HAP-1 (cell line): ENCODE results near the gene C1orf21.
"Not testable (repeated sequence)": the region's sequence is repeated elsewhere in the genome, so short reads cannot be mapped to it uniquely, and the experiment has no call there.

Source experiments
- DNase-seq, 2 experiments: peaks; one replicate each; pipeline ENCODE4 v3.0.0-alpha.2; 2016 to 2020; ENCODE audit warnings: low spot score in 2 of 2
- H3K27me3 ChIP-seq: fragments of 250-450 bp; sonication (Bioruptor Pico); 2 replicates; pipeline ENCODE4 v1.5.1; 2020; ENCODE audit warnings: low read depth, mild to moderate bottlenecking, moderate library complexity
- H3K36me3 ChIP-seq: fragments of 250-450 bp; sonication (Bioruptor Pico); replicated peaks from 2 replicates; pipeline ENCODE4 v1.5.1; 2020; ENCODE audit warnings: mild to moderate bottlenecking
- H3K4me1 ChIP-seq: fragments of 250-450 bp; sonication (Bioruptor Pico); 2 replicates; pipeline ENCODE4 v1.5.1; 2020; ENCODE audit warnings: mild to moderate bottlenecking
- H3K4me3 ChIP-seq: fragments of 250-450 bp; sonication (Bioruptor Pico); 2 replicates; pipeline ENCODE4 v1.5.1; 2020; ENCODE audit warnings: mild to moderate bottlenecking, moderate library complexity
- H3K9me3 ChIP-seq: fragments of 250-450 bp; sonication (Bioruptor Pico); 2 replicates; pipeline ENCODE4 v1.5.1; 2020; ENCODE audit warnings: mild to moderate bottlenecking, moderate library complexity
- in situ Hi-C: fragments of 300-500 bp; cut with MboI; formaldehyde crosslinking; loops from 3 replicates; pipeline ENCODE4 v1.14.3; 2020; ENCODE audit warnings: low sequenced_read_pairs, inconsistent platforms, mixed read lengths

Gene C1orf21

DNA sequence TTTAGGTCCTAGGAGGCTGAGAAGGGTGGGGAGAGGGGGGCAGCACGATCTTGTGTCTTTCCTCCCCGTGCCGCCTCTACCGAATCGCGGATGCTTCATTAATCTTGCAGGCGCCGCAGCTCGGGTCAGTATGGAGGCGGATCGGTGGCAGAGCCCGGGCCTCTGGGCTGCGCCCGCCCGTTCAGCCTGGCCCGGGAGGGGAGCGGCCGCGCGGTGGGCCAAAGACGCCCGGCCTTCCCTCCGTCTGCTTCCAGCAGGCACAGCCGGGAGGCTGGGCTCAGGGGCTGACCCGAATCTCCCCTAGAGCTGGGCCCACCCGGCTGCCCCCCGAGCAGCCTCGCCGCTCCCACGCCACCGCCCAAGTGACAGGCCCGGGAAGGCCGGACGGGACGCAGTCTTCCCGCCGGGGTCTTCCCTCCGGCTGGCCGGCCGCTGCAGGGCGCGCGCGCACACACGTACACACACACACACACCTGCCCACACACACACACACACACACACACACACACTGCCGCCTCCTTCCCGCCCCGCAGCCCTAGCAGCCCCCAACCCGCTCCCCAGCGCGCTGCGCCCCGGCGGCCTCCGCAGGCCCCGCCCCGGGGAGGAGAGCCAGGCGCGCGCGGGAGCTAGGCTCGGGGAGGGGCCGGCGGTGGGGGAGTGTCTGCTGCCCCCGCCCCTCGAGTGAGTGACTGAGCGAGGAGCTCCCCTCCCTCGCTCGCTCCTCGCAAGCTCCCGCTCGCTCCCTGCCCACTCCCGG is at the start of gene C1orf21:
Gene C1orf21, plus strand, starts transcription at position 718 of the 757 bp plus-strand sequence. CDS start 90,481 bp downstream, outside the sequence.
- H3K4me1 ChIP-seq: peaks cover 10% of the 10 kb centered on the region

GRCh38 chr1:184337865-184338264 is 49.0 kb upstream of the C1orf21 start:
- H3K4me1 ChIP-seq, DNase-seq, H3K9me3 ChIP-seq, in situ Hi-C loops, H3K4me3 ChIP-seq, H3K36me3 ChIP-seq, H3K27me3 ChIP-seq: not testable (repeated sequence)

More for the DNA sequence above, at the start of gene C1orf21:
- Histone ChIP-seq H3K27me3 (no peaks in the 10 kb centered on the region), H3K9me3 (no peaks in the 10 kb centered on the region), H3K36me3 (no peaks in the 10 kb centered on the region), H3K4me3 (peak within 1 kb of the TSS; percentile 73)
- in situ Hi-C loops: loop anchor here (10.0 kb wide), 1 partner anchor 278 kb away; no protein-coding TSS in a partner anchor
- DNase-seq: peak; percentile 88 to 94

GRCh38 chr1:184340984-184341383 is 45.8 kb upstream of the C1orf21 start:
- in situ Hi-C loops: no loop called here
- no peak for DNase-seq

DNA sequence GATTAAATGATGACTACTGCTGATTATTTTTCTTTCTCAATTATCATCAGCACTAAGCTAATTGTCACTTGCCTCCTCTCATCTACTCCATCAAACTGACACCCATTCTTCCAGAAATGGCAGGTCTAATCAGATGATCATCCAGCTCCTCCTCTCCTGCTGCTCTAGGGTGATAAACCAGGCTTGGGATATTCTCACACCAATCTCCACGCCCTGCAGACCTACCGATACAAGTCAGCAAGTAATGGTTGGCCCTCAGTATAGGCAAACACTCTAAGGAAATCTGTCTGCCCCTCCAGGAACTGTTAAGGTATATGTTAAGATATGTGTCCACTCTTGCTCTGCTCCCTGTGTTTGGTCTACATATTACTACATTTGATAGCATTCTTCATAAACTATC is 36.3 kb upstream of the C1orf21 start:
- H3K9me3 ChIP-seq: no peaks in the 10 kb centered on the region
- in situ Hi-C loops: no loop called here
- no peaks in the 10 kb centered on the region for H3K4me1 ChIP-seq
- no peak overlapping the region for H3K4me3 ChIP-seq
- H3K36me3 ChIP-seq: no peaks in the 10 kb centered on the region
- H3K27me3 ChIP-seq: peaks cover 13% of the 10 kb centered on the region
- DNase-seq: no peak

More at GRCh38 chr1:184340984-184341383, 45.8 kb upstream of the C1orf21 start:
- Histone ChIP-seq H3K36me3 (no peaks in the 10 kb centered on the region), H3K4me3 (no peak overlapping the region), H3K27me3 (no peaks in the 10 kb centered on the region), H3K4me1 (no peaks in the 10 kb centered on the region), H3K9me3 (no peaks in the 10 kb centered on the region; the same call in 1 of the 2 replicates)

DNA sequence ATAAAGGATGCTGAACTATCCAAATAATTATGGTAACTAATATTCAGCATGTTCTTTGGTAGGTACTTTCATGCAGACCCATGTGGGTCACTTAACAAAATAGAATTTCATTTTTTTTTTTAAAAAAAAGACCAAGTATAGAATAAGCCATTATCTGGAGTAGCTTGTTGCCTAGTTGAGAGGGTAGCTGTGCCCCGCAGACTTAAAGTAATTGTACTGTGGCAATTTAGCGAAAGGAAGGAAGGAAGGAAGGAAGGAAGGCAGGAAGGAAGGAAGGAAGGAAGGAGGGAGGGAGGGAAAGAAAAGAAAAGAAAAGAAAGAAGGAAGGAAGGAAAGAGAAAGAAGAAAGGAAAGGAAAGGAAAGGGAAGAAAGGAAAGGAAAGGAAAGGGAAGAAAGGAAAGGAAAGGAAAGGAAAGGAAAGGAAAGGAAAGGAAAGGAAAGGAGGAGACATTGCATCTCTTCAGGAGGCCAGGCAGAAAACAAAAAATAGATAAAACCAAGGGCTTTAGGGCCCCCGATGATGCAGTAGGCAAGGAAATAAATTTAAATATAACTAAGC is 35.3 kb upstream of the C1orf21 start:
- H3K4me1 ChIP-seq: no peaks in the 10 kb centered on the region
- in situ Hi-C loops: no loop called here
- H3K36me3 ChIP-seq: no peaks in the 10 kb centered on the region
- no peak overlapping the region for H3K4me3 ChIP-seq
- H3K9me3 ChIP-seq: no peaks in the 10 kb centered on the region
- H3K27me3 ChIP-seq: peaks cover 13% of the 10 kb centered on the region
- no peak for DNase-seq

DNA sequence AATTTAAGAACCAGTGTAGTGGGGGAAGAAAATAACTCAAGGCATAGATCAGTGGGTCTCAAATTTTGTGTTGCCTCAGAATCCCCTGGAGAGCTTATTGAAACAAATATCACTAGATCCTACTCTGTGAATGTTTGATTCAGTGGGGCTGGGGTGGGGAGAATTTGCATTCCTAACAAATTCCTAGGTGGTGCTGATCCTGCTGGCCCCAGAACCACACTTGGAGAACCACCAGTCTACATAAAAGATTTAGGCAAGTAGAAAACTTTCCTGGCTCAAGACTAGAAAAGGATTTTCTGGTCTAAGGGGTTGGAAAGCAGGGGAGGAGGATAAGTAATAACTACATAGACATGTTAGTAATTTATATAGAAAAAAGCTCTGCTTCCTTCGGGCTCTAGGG is 34.1 kb upstream of the C1orf21 start:
- Histone ChIP-seq H3K27me3 (peaks cover 13% of the 10 kb centered on the region), H3K4me3 (no peak overlapping the region), H3K9me3 (no peaks in the 10 kb centered on the region), H3K4me1 (peaks cover 3% of the 10 kb centered on the region; the same call in 1 of the 2 replicates), H3K36me3 (no peaks in the 10 kb centered on the region)
- DNase-seq: no peak
- in situ Hi-C loops: no loop called here

DNA sequence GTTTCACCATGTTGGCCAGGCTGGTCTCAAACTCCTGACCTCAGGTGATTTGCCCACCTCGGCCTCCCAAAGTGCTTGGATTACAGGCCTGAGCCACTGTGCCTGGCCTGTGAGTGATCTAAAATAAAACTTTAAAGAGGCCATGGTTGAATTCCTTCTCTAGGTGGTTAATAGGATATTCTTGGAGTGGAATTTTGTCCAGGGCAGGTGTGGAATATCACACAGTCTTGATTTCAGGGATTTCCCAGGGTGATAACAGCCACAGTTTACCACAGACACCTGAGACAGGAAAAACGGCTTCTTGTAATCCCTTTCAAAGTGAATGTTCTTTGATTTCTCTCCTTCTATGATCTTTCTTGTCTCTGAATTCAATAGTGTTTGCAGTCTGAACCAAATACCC is 32.1 kb upstream of the C1orf21 start:
- in situ Hi-C loops: no loop called here
- H3K9me3 ChIP-seq: no peaks in the 10 kb centered on the region

GRCh38 chr1:184356891-184357290 is 29.9 kb upstream of the C1orf21 start:
- no peaks in the 10 kb centered on the region; the same call in none of the 2 replicates for H3K27me3 ChIP-seq
- H3K36me3 ChIP-seq: no peaks in the 10 kb centered on the region
- in situ Hi-C loops: no loop called here
- peaks cover 4% of the 10 kb centered on the region; the same call in 1 of the 2 replicates for H3K4me1 ChIP-seq
- DNase-seq: no peak
- no peak overlapping the region for H3K4me3 ChIP-seq
- H3K9me3 ChIP-seq: no peaks in the 10 kb centered on the region

More for the DNA sequence above, 32.1 kb upstream of the C1orf21 start:
- no peak overlapping the region for H3K4me3 ChIP-seq
- H3K4me1 ChIP-seq: peaks cover 4% of the 10 kb centered on the region; the same call in 1 of the 2 replicates
- no peak for DNase-seq
- H3K36me3 ChIP-seq: no peaks in the 10 kb centered on the region
- H3K27me3 ChIP-seq: peaks cover 8% of the 10 kb centered on the region

GRCh38 chr1:184358256-184358655 is 28.6 kb upstream of the C1orf21 start:
- peaks cover 4% of the 10 kb centered on the region; the same call in 1 of the 2 replicates for H3K4me1 ChIP-seq
- H3K36me3 ChIP-seq: no peaks in the 10 kb centered on the region
- H3K9me3 ChIP-seq: no peaks in the 10 kb centered on the region
- no peaks in the 10 kb centered on the region; the same call in 1 of the 2 replicates for H3K27me3 ChIP-seq
- in situ Hi-C loops: no loop called here
- no peak for DNase-seq
- H3K4me3 ChIP-seq: no peak overlapping the region

DNA sequence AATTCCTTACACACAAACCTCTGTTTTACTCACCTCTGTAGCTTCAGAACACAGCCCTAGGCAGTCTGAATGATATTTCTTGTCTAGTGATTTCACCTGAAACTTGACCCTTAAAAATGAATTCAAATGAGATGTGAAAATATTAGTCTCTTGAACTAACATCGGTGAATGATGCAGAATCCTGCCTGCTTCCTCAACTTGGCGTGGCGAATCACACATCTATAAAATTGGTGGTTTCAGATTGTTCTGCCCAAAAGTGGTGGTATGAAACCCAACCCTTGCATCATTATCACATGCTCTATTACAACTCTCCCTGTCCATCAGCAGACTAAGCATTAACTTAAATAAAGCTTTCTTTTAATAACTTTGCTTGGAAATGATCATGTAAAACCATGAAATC is 26.9 kb upstream of the C1orf21 start:
- Histone ChIP-seq H3K4me3 (no peak overlapping the region), H3K36me3 (no peaks in the 10 kb centered on the region), H3K4me1 (peaks cover 4% of the 10 kb centered on the region; the same call in 1 of the 2 replicates), H3K9me3 (no peaks in the 10 kb centered on the region), H3K27me3 (no peaks in the 10 kb centered on the region)
- in situ Hi-C loops: no loop called here
- no peak for DNase-seq

DNA sequence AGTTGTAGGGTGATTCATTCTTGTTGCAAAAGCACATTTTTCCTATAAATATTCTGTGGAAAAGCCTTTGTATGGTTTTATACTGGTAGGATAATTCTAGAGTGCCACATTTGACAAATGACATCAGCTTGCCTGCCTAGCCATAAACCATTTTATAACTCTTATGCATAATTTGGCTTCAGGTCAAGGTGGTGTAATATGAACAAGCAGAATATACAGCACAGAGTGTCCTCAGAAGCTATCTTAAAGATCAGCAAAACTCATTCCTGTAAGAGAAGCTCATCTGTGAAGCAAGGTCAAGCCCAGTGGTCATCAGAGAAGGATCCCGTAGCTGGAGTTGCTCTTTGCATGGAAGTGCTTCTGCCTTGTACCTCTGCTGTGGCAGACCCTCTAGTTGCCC is 24.0 kb upstream of the C1orf21 start:
- no peak overlapping the region for H3K4me3 ChIP-seq
- H3K27me3 ChIP-seq: no peaks in the 10 kb centered on the region
- H3K9me3 ChIP-seq: no peaks in the 10 kb centered on the region
- no peaks in the 10 kb centered on the region for H3K4me1 ChIP-seq
- no peak for DNase-seq
- in situ Hi-C loops: no loop called here
- no peaks in the 10 kb centered on the region for H3K36me3 ChIP-seq

GRCh38 chr1:184365699-184366098 is 21.1 kb upstream of the C1orf21 start:
- no peaks in the 10 kb centered on the region for H3K27me3 ChIP-seq
- H3K4me3 ChIP-seq: no peak overlapping the region
- no peaks in the 10 kb centered on the region for H3K36me3 ChIP-seq
- H3K9me3 ChIP-seq: no peaks in the 10 kb centered on the region
- DNase-seq: no peak
- H3K4me1 ChIP-seq: no peaks in the 10 kb centered on the region
- in situ Hi-C loops: no loop called here

GRCh38 chr1:184366997-184367396 is 19.8 kb upstream of the C1orf21 start:
- H3K36me3 ChIP-seq: no peaks in the 10 kb centered on the region
- H3K4me1 ChIP-seq: no peaks in the 10 kb centered on the region
- H3K4me3 ChIP-seq: no peak overlapping the region
- in situ Hi-C loops: no loop called here
- no peak for DNase-seq
- no peaks in the 10 kb centered on the region for H3K9me3 ChIP-seq
- peaks cover 2% of the 10 kb centered on the region; the same call in 1 of the 2 replicates for H3K27me3 ChIP-seq

- Histone ChIP-seq H3K36me3 (no peaks in the 10 kb centered on the region), H3K9me3 (no peaks in the 10 kb centered on the region), H3K4me1 (no peaks in the 10 kb centered on the region), H3K27me3 (peaks cover 2% of the 10 kb centered on the region; the same call in 1 of the 2 replicates), H3K4me3 (no peak overlapping the region)
- DNase-seq: no peak
- in situ Hi-C loops: no loop called here
Observed at GRCh38 chr1:184367427-184368038, 19.3 kb upstream of the C1orf21 start.
